ENCODE data around the gene OSBP.

DNA sequence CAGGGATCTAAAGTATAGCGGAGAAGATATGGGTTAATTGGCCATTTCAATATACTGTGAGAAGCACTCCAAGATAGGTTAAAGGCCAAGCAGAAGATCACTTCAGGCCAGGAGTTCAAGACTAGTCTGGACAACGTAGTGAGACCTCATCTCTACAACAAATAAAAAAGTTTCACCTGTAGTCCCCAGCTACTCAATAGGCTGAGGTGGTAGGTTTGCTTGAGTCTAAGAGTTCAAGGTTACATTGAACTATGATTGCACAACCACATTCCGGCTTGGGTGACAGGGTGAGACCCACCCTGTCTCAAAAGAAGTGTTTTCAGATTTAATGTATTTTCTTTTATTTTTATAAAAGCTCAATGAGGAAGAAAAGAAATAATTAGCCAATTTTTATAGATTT is 27.8 kb upstream of the OSBP start:
- TF ChIP-seq CTCF (IDR thresholded peaks at IDR 0.05; ENCODE audit: extremely low read depth in 1 of 2, insufficient read depth in 1 of 2, low read depth in 1 of 2, low read length in 2 of 2) (no peak), EZH2 (IDR thresholded peaks at IDR 0.05; ENCODE audit: borderline replicate concordance, low read depth, low read length, severe bottlenecking) (no peak), POLR2AphosphoS5 (IDR thresholded peaks at IDR 0.05; ENCODE audit: insufficient read depth, low read depth, low read length) (no peak), MYC (IDR thresholded peaks at IDR 0.05; ENCODE audit: low read depth, low read length) (no peak)
